CD4-positive, CD25-positive, alpha-beta regulatory T cell (primary cell): ENCODE results near the gene SCYL2. TPM values are rescaled to one million over a fixed set of nuclear protein-coding genes. Genes with fewer than 3 reads are reported as not detected.
"Not testable (repeated sequence)": the region's sequence is repeated elsewhere in the genome, so short reads cannot be mapped to it uniquely, and the experiment has no call there.

ENCODE experiments used
- ATAC-seq, 2 donors: fragments of 150-1000 bp; cut with Tn5 transposase; one replicate each; pipeline ENCODE4 v1.10.0; 2021; ENCODE audit warnings: low read depth in 2 of 2, moderate number of reproducible peaks in 2 of 2, moderate library complexity in 1 of 2
- DNase-seq, 3 donors: peaks; one replicate each; pipeline versions ENCODE4 v3.0.0 to v3.0.0-alpha.2; 2012 to 2022; ENCODE audit warnings: mixed read lengths in 1 of 3
- H3K27ac ChIP-seq: one replicate; pipeline ENCODE4 v1.7.0; 2013; ENCODE audit warnings: mild to moderate bottlenecking, low read length; ENCODE audit not compliant: insufficient read depth, poor library complexity, severe bottlenecking
- H3K27me3 ChIP-seq: one replicate; pipeline ENCODE4 v1.7.0; 2013; ENCODE audit warnings: low read length; ENCODE audit not compliant: control insufficient read depth, insufficient read depth
- H3K36me3 ChIP-seq: one replicate; pipeline ENCODE4 v1.7.0; 2013; ENCODE audit warnings: mild to moderate bottlenecking, low read length, moderate library complexity; ENCODE audit not compliant: control insufficient read depth, insufficient read depth
- H3K4me1 ChIP-seq: 2 replicates; pipeline ENCODE4 v1.7.0; 2013; ENCODE audit warnings: mild to moderate bottlenecking, low read length; ENCODE audit not compliant: insufficient read depth, control insufficient read depth, poor library complexity, severe bottlenecking
- H3K4me3 ChIP-seq: one replicate; pipeline ENCODE4 v1.7.0; 2013; ENCODE audit warnings: low read depth, mild to moderate bottlenecking, low read length, moderate library complexity
- H3K9me3 ChIP-seq, 2 experiments: 1 replicate in 1 of 2; 2 replicates in 1 of 2; pipeline ENCODE4 v1.7.0; 2013; ENCODE audit warnings: low read length in 2 of 2, mild to moderate bottlenecking in 1 of 2, moderate library complexity in 1 of 2; ENCODE audit not compliant: control insufficient read depth in 2 of 2
- H3K27ac Mint-ChIP-seq, 3 donors: one replicate each; pipeline ENCODE4 v1.8.0; 2020 to 2022; ENCODE audit warnings: mild to moderate bottlenecking in 3 of 3, mixed read lengths in 3 of 3, moderate library complexity in 2 of 3
- H3K27me3 Mint-ChIP-seq: one replicate; pipeline ENCODE4 v1.8.0; 2022; ENCODE audit warnings: mild to moderate bottlenecking, mixed read lengths
- H3K36me3 Mint-ChIP-seq: one replicate; pipeline ENCODE4 v1.8.0; 2020; ENCODE audit warnings: mixed read lengths
- H3K4me1 Mint-ChIP-seq, 4 donors: one replicate each; pipeline ENCODE4 v1.8.0; 2020 to 2022; ENCODE audit warnings: mixed read lengths in 4 of 4, mild to moderate bottlenecking in 1 of 4
- H3K4me3 Mint-ChIP-seq, 4 donors: one replicate each; pipeline ENCODE4 v1.8.0; 2020 to 2022; ENCODE audit warnings: mild to moderate bottlenecking in 4 of 4, mixed read lengths in 4 of 4, moderate library complexity in 3 of 4
- H3K9me3 Mint-ChIP-seq, 7 donors: one replicate each; pipeline ENCODE4 v1.8.0; 2020 to 2022; ENCODE audit warnings: mixed read lengths in 7 of 7, mild to moderate bottlenecking in 3 of 7, moderate library complexity in 2 of 7
- polyA plus RNA-seq, 4 donors: library from polyadenylated mRNA; unstranded; fragments of 300-500 nt; fragmentation: Illumina TruSeq; gene quantifications; one replicate each; pipeline ENCODE4 v1.2.3, GENCODE V29; 2021
- total RNA-seq: library from RNA; stranded (reverse); gene quantifications from one replicate; pipeline ENCODE4 v1.2.3, GENCODE V29; 2022

SCYL2 gene
- total and polyA plus RNA-seq, 5 donors from 2014 or later, result 17.0 to 41.8 (median 23.0) TPM

- Histone ChIP-seq H3K9me3 (no peaks in the 10 kb centered on the region), H3K27me3 (no peaks in the 10 kb centered on the region), H3K4me1 (no peaks in the 10 kb centered on the region), H3K4me3 (no peak overlapping the region), H3K27ac (no peak overlapping the region), H3K36me3 (peaks cover 14% of the 10 kb centered on the region)
- DNase-seq (no peak), ATAC-seq (no peak)
- no peak overlapping the region for H3K27ac Mint-ChIP-seq
- no peaks in the 10 kb centered on the region for H3K9me3 Mint-ChIP-seq
- H3K4me3 Mint-ChIP-seq, result no peak overlapping the region
- peaks cover 12% of the 10 kb centered on the region for H3K36me3 Mint-ChIP-seq
- H3K27me3 Mint-ChIP-seq, result no peaks in the 10 kb centered on the region
- H3K4me1 Mint-ChIP-seq, result peaks cover 18 to 41% (median 29%) of the 10 kb centered on the region in 4 donors
Observed at GRCh38 chr12:100279607-100280244, 12.7 kb downstream of the SCYL2 start.

- not testable (repeated sequence) for H3K27me3 Mint-ChIP-seq, ATAC-seq, H3K4me3 Mint-ChIP-seq, H3K9me3 ChIP-seq, H3K4me3 ChIP-seq, DNase-seq, H3K36me3 Mint-ChIP-seq, H3K27ac Mint-ChIP-seq, H3K27ac ChIP-seq, H3K27me3 ChIP-seq, H3K4me1 ChIP-seq, H3K9me3 Mint-ChIP-seq
- peaks cover 26% of the 10 kb centered on the region for H3K36me3 ChIP-seq
- peaks cover 8 to 21% (median 15%) of the 10 kb centered on the region in 4 donors for H3K4me1 Mint-ChIP-seq
Observed at GRCh38 chr12:100284556-100284955, 17.6 kb downstream of the SCYL2 start.

- Mint-ChIP-seq H3K27me3 (no peaks in the 10 kb centered on the region), H3K27ac (peak overlapping the region in 1 of 3 donors; percentile 38), H3K9me3 (no peaks in the 10 kb centered on the region), H3K4me3 (no peak overlapping the region), H3K4me1 (peaks cover 0 to 12% (median 2%) of the 10 kb centered on the region in 4 donors), H3K36me3 (peaks cover 20% of the 10 kb centered on the region)
- Histone ChIP-seq H3K27ac (no peak overlapping the region), H3K9me3 (no peaks in the 10 kb centered on the region), H3K27me3 (no peaks in the 10 kb centered on the region), H3K4me1 (no peaks in the 10 kb centered on the region), H3K4me3 (no peak overlapping the region), H3K36me3 (peaks cover 33% of the 10 kb centered on the region)
- DNase-seq (no peak), ATAC-seq (no peak)
Observed at GRCh38 chr12:100289038-100289437, 22.1 kb downstream of the SCYL2 start.

- Histone ChIP-seq H3K4me3 (no peak overlapping the region), H3K27ac (no peak overlapping the region), H3K4me1 (no peaks in the 10 kb centered on the region), H3K9me3 (no peaks in the 10 kb centered on the region), H3K36me3 (peaks cover 29% of the 10 kb centered on the region), H3K27me3 (no peaks in the 10 kb centered on the region)
- H3K4me1 Mint-ChIP-seq, result peaks cover 0 to 11% (median 2%) of the 10 kb centered on the region in 4 donors
- ATAC-seq (no peak), DNase-seq (no peak)
- H3K27me3 Mint-ChIP-seq, result no peaks in the 10 kb centered on the region
- H3K36me3 Mint-ChIP-seq, result peaks cover 18% of the 10 kb centered on the region
- H3K27ac Mint-ChIP-seq, result no peak overlapping the region
- H3K9me3 Mint-ChIP-seq, result no peaks in the 10 kb centered on the region
- no peak overlapping the region for H3K4me3 Mint-ChIP-seq
Observed at GRCh38 chr12:100290016-100290415, 23.0 kb downstream of the SCYL2 start.

- Mint-ChIP-seq H3K4me1 (peaks cover 0 to 8% (median 6%) of the 10 kb centered on the region in 4 donors), H3K27ac (peak overlapping the region in 1 of 3 donors; percentile 62), H3K4me3 (no peak overlapping the region), H3K27me3 (no peaks in the 10 kb centered on the region), H3K36me3 (peaks cover 17% of the 10 kb centered on the region), H3K9me3 (peaks cover 0 to 2% (median 0%) of the 10 kb centered on the region in 7 donors)
- ATAC-seq (no peak), DNase-seq (no peak)
- Histone ChIP-seq H3K27me3 (no peaks in the 10 kb centered on the region), H3K27ac (no peak overlapping the region), H3K4me3 (no peak overlapping the region), H3K36me3 (peaks cover 21% of the 10 kb centered on the region), H3K4me1 (no peaks in the 10 kb centered on the region), H3K9me3 (no peaks in the 10 kb centered on the region)
Observed at GRCh38 chr12:100293017-100293416, 26.0 kb downstream of the SCYL2 start.

- H3K4me1 Mint-ChIP-seq, H3K27ac Mint-ChIP-seq: not testable (repeated sequence)
- peaks cover 21% of the 10 kb centered on the region for H3K36me3 Mint-ChIP-seq
Observed at GRCh38 chr12:100294366-100294765, 27.4 kb downstream of the SCYL2 start.

GRCh38 chr12:100295764-100296555 is 29.0 kb downstream of the SCYL2 start:
- Mint-ChIP-seq H3K9me3 (peaks cover 0 to 6% (median 3%) of the 10 kb centered on the region in 7 donors), H3K4me1 (peaks cover 0 to 11% (median 3%) of the 10 kb centered on the region in 4 donors), H3K4me3 (no peak overlapping the region), H3K27ac (no peak overlapping the region), H3K36me3 (peaks cover 35% of the 10 kb centered on the region), H3K27me3 (no peaks in the 10 kb centered on the region)
- Histone ChIP-seq H3K27ac (no peak overlapping the region), H3K36me3 (peaks cover 28% of the 10 kb centered on the region), H3K27me3 (no peaks in the 10 kb centered on the region), H3K4me3 (no peak overlapping the region), H3K4me1 (no peaks in the 10 kb centered on the region), H3K9me3 (peaks cover 0 to 3% of the 10 kb centered on the region in 2 experiments)
- ATAC-seq (no peak), DNase-seq (no peak)

More at GRCh38 chr12:100294366-100294765, 27.4 kb downstream of the SCYL2 start:
- not testable (repeated sequence) for H3K27me3 Mint-ChIP-seq, H3K9me3 ChIP-seq, H3K4me3 Mint-ChIP-seq, H3K9me3 Mint-ChIP-seq, H3K4me1 ChIP-seq, H3K4me3 ChIP-seq, ATAC-seq, H3K27me3 ChIP-seq, DNase-seq, H3K27ac ChIP-seq
- H3K36me3 ChIP-seq, result peaks cover 24% of the 10 kb centered on the region
